MM.1S (cell line): ENCODE measurements around the gene SART3.

Experiments
- DNase-seq: peaks from one replicate; pipeline ENCODE4 v3.0.0-alpha.2; 2015
- H2AFZ ChIP-seq: fragments of 300-600 bp; sonication (generic); 2 replicates; pipeline ENCODE4 v1.6.0; 2016; ENCODE audit warnings: antibody characterized with exemption, low read length
- H3F3A ChIP-seq: fragments of 300-600 bp; sonication (generic); 2 replicates; pipeline ENCODE4 v1.6.1; 2016; ENCODE audit warnings: mild to moderate bottlenecking, antibody characterized with exemption, low read length, moderate library complexity, mixed read lengths; ENCODE audit not compliant: insufficient read depth
- H3K27ac ChIP-seq: fragments of 300-600 bp; sonication (generic); 2 replicates; pipeline ENCODE4 v1.5.1; 2016; ENCODE audit warnings: mild to moderate bottlenecking, low read length
- H3K27me3 ChIP-seq: fragments of 300-600 bp; sonication (generic); replicated peaks from 2 replicates; pipeline ENCODE4 v1.6.0; 2016; ENCODE audit warnings: low read length; ENCODE audit not compliant: insufficient read depth
- H3K36me3 ChIP-seq: fragments of 300-600 bp; sonication (generic); replicated peaks from 2 replicates; pipeline ENCODE4 v1.6.1; 2016; ENCODE audit warnings: mild to moderate bottlenecking, low read length, mixed read lengths; ENCODE audit not compliant: insufficient read depth
- H3K4me1 ChIP-seq: fragments of 300-600 bp; sonication (generic); 2 replicates; pipeline ENCODE4 v1.6.1; 2016; ENCODE audit warnings: low read length, mixed read lengths
- H3K4me2 ChIP-seq: fragments of 300-600 bp; sonication (generic); 2 replicates; pipeline ENCODE4 v1.6.0; 2016; ENCODE audit warnings: low read depth, low read length
- H3K4me3 ChIP-seq: fragments of 300-600 bp; sonication (generic); 2 replicates; pipeline ENCODE4 v1.5.1; 2016; ENCODE audit warnings: low read length, mixed read lengths
- H3K79me2 ChIP-seq: fragments of 300-600 bp; sonication (generic); 2 replicates; pipeline ENCODE4 v1.6.1; 2016; ENCODE audit warnings: mixed run types, low read length, mixed read lengths
- H3K9ac ChIP-seq: fragments of 300-600 bp; sonication (generic); 2 replicates; pipeline ENCODE4 v1.6.1; 2016; ENCODE audit warnings: low read length, mixed read lengths
- H3K9me2 ChIP-seq: fragments of 300-600 bp; sonication (generic); replicated peaks from 2 replicates; pipeline ENCODE4 v1.6.1; 2016; ENCODE audit warnings: mild to moderate bottlenecking, low read length, mixed read lengths; ENCODE audit not compliant: insufficient read depth
- H3K9me3 ChIP-seq: fragments of 300-600 bp; sonication (generic); replicated peaks from 2 replicates; pipeline ENCODE4 v1.6.1; 2016; ENCODE audit warnings: mild to moderate bottlenecking, low read length, mixed read lengths; ENCODE audit not compliant: insufficient read depth
- H4K20me1 ChIP-seq: fragments of 300-600 bp; sonication (generic); 2 replicates; pipeline ENCODE4 v1.6.1; 2016; ENCODE audit warnings: mild to moderate bottlenecking, low read length, moderate library complexity, mixed read lengths; ENCODE audit not compliant: insufficient read depth
- EZH2 ChIP-seq: fragments of 300-600 bp; sonication (generic); optimal IDR thresholded peaks from 2 replicates; pipeline ENCODE3; 2017; ENCODE audit warnings: low read depth, mild to moderate bottlenecking, antibody characterized with exemption, low read length, mixed read lengths
- EZH2phosphoT487 ChIP-seq: fragments of 300-600 bp; sonication (generic); IDR thresholded peaks from 2 replicates; pipeline ENCODE4 v1.6.1; 2018; ENCODE audit warnings: antibody characterized with exemption, low read length
- TF ChIP-seq, protein P1 (sequence below): fragments of 300-600 bp; sonication (generic); IDR thresholded peaks from 2 replicates; pipeline ENCODE4 v1.5.1; 2016; ENCODE audit warnings: antibody characterized with exemption, low read length, mixed read lengths

Gene SART3

DNA sequence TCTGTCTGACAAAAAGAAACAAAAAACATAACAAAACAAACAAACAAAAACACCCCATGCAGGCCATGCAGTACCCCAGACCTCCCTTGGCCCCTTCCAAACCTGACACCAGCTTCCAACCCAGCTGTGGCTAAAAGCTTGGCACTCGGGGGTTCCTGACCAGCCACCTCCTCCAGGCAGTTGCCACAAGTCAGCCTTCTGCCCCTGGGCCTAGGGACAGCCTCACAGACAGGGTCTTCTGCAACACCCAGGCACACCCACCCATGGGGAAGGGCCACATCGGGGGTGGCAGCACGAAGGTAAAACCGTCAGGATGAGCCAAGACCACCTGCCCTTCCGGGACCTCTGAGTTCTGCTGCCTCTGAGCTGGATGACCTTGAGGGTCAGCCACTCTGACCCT lies 47.6 kb upstream of the SART3 start:
- no peak overlapping the region for H2AFZ ChIP-seq
- H3K9me2 ChIP-seq = no peaks in the 10 kb centered on the region
- H3F3A ChIP-seq = 0 out of 2 replicates have a peak, but pooled peaks cover 4% of the 10 kb centered on the region
- H3K4me3 ChIP-seq = no peak overlapping the region
- no peaks in the 10 kb centered on the region for H3K79me2 ChIP-seq
- H3K27ac ChIP-seq = no peak overlapping the region
- DNase-seq = no peak
- H3K4me2 ChIP-seq = no peak overlapping the region
- no peak overlapping the region for H3K9ac ChIP-seq
- H4K20me1 ChIP-seq = no peaks in the 10 kb centered on the region
- no peaks in the 10 kb centered on the region for H3K27me3 ChIP-seq
- TF ChIP-seq, protein P1, sequence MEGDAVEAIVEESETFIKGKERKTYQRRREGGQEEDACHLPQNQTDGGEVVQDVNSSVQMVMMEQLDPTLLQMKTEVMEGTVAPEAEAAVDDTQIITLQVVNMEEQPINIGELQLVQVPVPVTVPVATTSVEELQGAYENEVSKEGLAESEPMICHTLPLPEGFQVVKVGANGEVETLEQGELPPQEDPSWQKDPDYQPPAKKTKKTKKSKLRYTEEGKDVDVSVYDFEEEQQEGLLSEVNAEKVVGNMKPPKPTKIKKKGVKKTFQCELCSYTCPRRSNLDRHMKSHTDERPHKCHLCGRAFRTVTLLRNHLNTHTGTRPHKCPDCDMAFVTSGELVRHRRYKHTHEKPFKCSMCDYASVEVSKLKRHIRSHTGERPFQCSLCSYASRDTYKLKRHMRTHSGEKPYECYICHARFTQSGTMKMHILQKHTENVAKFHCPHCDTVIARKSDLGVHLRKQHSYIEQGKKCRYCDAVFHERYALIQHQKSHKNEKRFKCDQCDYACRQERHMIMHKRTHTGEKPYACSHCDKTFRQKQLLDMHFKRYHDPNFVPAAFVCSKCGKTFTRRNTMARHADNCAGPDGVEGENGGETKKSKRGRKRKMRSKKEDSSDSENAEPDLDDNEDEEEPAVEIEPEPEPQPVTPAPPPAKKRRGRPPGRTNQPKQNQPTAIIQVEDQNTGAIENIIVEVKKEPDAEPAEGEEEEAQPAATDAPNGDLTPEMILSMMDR = no peak
- TF ChIP-seq EZH2 (no peak), EZH2phosphoT487 (no peak)
- H3K36me3 ChIP-seq = no peaks in the 10 kb centered on the region
- no peaks in the 10 kb centered on the region for H3K9me3 ChIP-seq
- H3K4me1 ChIP-seq = no peaks in the 10 kb centered on the region

DNA sequence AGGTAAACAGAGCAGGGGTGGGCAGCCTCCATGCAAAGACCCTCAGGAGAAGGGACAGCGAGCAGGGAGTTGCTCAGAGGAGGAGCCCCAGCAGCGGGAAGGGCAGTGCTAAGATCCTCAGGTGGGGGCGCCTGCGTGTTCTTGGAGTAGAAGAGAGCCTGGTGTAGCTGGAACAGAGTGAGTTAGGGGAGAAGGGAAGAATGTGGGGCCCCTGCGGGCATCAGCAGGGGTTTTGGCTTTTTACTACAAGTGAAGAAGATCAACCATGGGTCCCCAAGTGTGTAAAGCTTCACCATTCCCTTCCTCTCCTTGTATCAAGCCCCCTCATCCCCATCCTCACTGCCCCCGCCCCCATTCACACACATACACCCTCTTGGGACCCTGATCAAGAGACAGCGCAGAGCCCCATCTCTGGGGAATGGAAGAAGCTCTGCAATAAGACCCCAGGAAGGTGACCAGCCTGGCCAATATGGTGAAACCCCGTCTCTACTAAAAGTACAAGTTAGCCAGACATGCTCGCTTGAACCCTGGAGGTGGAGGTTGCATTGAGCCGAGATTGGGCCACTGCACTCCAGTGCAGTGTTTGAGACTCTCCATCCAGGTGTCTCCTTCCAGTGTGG lies 47.1 kb upstream of the SART3 start:
- Histone ChIP-seq H3K4me3 (no peak overlapping the region), H3K27ac (no peak overlapping the region), H4K20me1 (no peaks in the 10 kb centered on the region), H3K79me2 (no peaks in the 10 kb centered on the region), H3K9ac (no peak overlapping the region), H3K4me1 (no peaks in the 10 kb centered on the region), H3K36me3 (no peaks in the 10 kb centered on the region), H3F3A (0 out of 2 replicates have a peak, but pooled peaks cover 4% of the 10 kb centered on the region), H3K9me2 (no peaks in the 10 kb centered on the region), H3K27me3 (no peaks in the 10 kb centered on the region), H3K4me2 (no peak overlapping the region), H2AFZ (no peak overlapping the region), H3K9me3 (no peaks in the 10 kb centered on the region)
- TF ChIP-seq EZH2phosphoT487 = no peak
- TF ChIP-seq, protein P1 = no peak
- TF ChIP-seq EZH2 = no peak
- no peak for DNase-seq

DNA sequence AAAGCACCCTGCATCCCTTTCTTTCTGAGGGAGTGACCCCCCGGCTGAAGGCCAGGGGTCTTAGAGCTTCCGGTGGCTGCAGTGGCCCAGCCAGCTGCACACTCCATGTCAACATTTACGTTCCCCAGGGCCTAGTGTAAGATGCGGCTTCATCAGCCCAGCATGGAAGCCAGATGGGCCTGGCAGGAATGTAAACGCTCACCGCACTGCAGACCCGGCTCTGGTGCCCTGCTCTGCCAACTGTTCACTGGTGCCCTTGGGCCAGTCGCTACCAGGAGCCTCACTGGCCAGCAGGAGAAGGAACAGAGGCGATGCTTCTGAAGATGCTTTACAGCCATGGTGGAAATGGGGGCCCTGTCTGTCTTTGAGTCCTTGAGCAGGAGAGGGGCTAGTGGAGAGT lies 45.5 kb upstream of the SART3 start:
- TF ChIP-seq EZH2 = no peak
- no peak for TF ChIP-seq EZH2phosphoT487
- TF ChIP-seq, protein P1 = no peak
- no peak overlapping the region for H2AFZ ChIP-seq
- no peaks in the 10 kb centered on the region for H3K4me1 ChIP-seq
- H3K9ac ChIP-seq = no peak overlapping the region
- no peaks in the 10 kb centered on the region for H3K9me2 ChIP-seq
- H3K4me2 ChIP-seq = no peak overlapping the region
- H3K27ac ChIP-seq = no peak overlapping the region
- H3F3A ChIP-seq = 0 out of 2 replicates have a peak, but pooled peaks cover 4% of the 10 kb centered on the region
- DNase-seq = no peak
- no peaks in the 10 kb centered on the region for H3K36me3 ChIP-seq
- H4K20me1 ChIP-seq = no peaks in the 10 kb centered on the region
- no peaks in the 10 kb centered on the region for H3K79me2 ChIP-seq
- H3K9me3 ChIP-seq = no peaks in the 10 kb centered on the region
- H3K27me3 ChIP-seq = no peaks in the 10 kb centered on the region
- H3K4me3 ChIP-seq = no peak overlapping the region
